MM.1S (cell line): ENCODE results near the gene VPS13A.
"Not testable (repeated sequence)": the region's sequence is repeated elsewhere in the genome, so short reads cannot be mapped to it uniquely, and the experiment has no call there.

Source experiments
- DNase-seq: peaks from one replicate; pipeline ENCODE4 v3.0.0-alpha.2; 2015
- H2AFZ ChIP-seq: fragments of 300-600 bp; sonication (generic); 2 replicates; pipeline ENCODE4 v1.6.0; 2016; ENCODE audit warnings: antibody characterized with exemption, low read length
- H3F3A ChIP-seq: fragments of 300-600 bp; sonication (generic); 2 replicates; pipeline ENCODE4 v1.6.1; 2016; ENCODE audit warnings: mild to moderate bottlenecking, antibody characterized with exemption, low read length, moderate library complexity, mixed read lengths; ENCODE audit not compliant: insufficient read depth
- H3K27ac ChIP-seq: fragments of 300-600 bp; sonication (generic); 2 replicates; pipeline ENCODE4 v1.5.1; 2016; ENCODE audit warnings: mild to moderate bottlenecking, low read length
- H3K27me3 ChIP-seq: fragments of 300-600 bp; sonication (generic); replicated peaks from 2 replicates; pipeline ENCODE4 v1.6.0; 2016; ENCODE audit warnings: low read length; ENCODE audit not compliant: insufficient read depth
- H3K36me3 ChIP-seq: fragments of 300-600 bp; sonication (generic); replicated peaks from 2 replicates; pipeline ENCODE4 v1.6.1; 2016; ENCODE audit warnings: mild to moderate bottlenecking, low read length, mixed read lengths; ENCODE audit not compliant: insufficient read depth
- H3K4me1 ChIP-seq: fragments of 300-600 bp; sonication (generic); 2 replicates; pipeline ENCODE4 v1.6.1; 2016; ENCODE audit warnings: low read length, mixed read lengths
- H3K4me2 ChIP-seq: fragments of 300-600 bp; sonication (generic); 2 replicates; pipeline ENCODE4 v1.6.0; 2016; ENCODE audit warnings: low read depth, low read length
- H3K4me3 ChIP-seq: fragments of 300-600 bp; sonication (generic); 2 replicates; pipeline ENCODE4 v1.5.1; 2016; ENCODE audit warnings: low read length, mixed read lengths
- H3K79me2 ChIP-seq: fragments of 300-600 bp; sonication (generic); 2 replicates; pipeline ENCODE4 v1.6.1; 2016; ENCODE audit warnings: mixed run types, low read length, mixed read lengths
- H3K9ac ChIP-seq: fragments of 300-600 bp; sonication (generic); 2 replicates; pipeline ENCODE4 v1.6.1; 2016; ENCODE audit warnings: low read length, mixed read lengths
- H3K9me2 ChIP-seq: fragments of 300-600 bp; sonication (generic); replicated peaks from 2 replicates; pipeline ENCODE4 v1.6.1; 2016; ENCODE audit warnings: mild to moderate bottlenecking, low read length, mixed read lengths; ENCODE audit not compliant: insufficient read depth
- H3K9me3 ChIP-seq: fragments of 300-600 bp; sonication (generic); replicated peaks from 2 replicates; pipeline ENCODE4 v1.6.1; 2016; ENCODE audit warnings: mild to moderate bottlenecking, low read length, mixed read lengths; ENCODE audit not compliant: insufficient read depth
- H4K20me1 ChIP-seq: fragments of 300-600 bp; sonication (generic); 2 replicates; pipeline ENCODE4 v1.6.1; 2016; ENCODE audit warnings: mild to moderate bottlenecking, low read length, moderate library complexity, mixed read lengths; ENCODE audit not compliant: insufficient read depth
- EZH2 ChIP-seq: fragments of 300-600 bp; sonication (generic); optimal IDR thresholded peaks from 2 replicates; pipeline ENCODE3; 2017; ENCODE audit warnings: low read depth, mild to moderate bottlenecking, antibody characterized with exemption, low read length, mixed read lengths
- EZH2phosphoT487 ChIP-seq: fragments of 300-600 bp; sonication (generic); IDR thresholded peaks from 2 replicates; pipeline ENCODE4 v1.6.1; 2018; ENCODE audit warnings: antibody characterized with exemption, low read length
- TF ChIP-seq, protein P1 (sequence below): fragments of 300-600 bp; sonication (generic); IDR thresholded peaks from 2 replicates; pipeline ENCODE4 v1.5.1; 2016; ENCODE audit warnings: antibody characterized with exemption, low read length, mixed read lengths

Gene VPS13A

DNA sequence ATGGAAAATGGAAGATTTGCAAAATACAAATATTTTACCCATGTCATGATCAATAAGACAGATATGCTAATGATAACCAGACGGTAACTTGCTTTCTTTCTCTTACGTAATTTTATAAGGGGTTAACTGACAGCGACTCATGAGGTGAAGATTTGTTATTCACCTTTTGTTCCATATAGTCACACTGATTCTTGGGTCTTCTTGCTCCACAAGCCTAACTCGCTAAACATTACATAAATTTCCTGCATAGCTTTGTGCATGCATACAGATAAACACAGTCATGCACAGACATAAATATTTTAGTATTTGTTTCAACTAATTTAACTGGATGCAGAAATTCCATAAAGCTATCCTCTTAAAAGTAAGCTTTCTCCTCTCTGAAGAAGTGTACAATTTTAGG is 225.9 kb downstream of the VPS13A start:
- no peaks in the 10 kb centered on the region for H3K4me1 ChIP-seq
- H3K79me2 ChIP-seq = no peaks in the 10 kb centered on the region
- TF ChIP-seq EZH2phosphoT487 = no peak
- TF ChIP-seq EZH2 = no peak
- TF ChIP-seq, protein P1, sequence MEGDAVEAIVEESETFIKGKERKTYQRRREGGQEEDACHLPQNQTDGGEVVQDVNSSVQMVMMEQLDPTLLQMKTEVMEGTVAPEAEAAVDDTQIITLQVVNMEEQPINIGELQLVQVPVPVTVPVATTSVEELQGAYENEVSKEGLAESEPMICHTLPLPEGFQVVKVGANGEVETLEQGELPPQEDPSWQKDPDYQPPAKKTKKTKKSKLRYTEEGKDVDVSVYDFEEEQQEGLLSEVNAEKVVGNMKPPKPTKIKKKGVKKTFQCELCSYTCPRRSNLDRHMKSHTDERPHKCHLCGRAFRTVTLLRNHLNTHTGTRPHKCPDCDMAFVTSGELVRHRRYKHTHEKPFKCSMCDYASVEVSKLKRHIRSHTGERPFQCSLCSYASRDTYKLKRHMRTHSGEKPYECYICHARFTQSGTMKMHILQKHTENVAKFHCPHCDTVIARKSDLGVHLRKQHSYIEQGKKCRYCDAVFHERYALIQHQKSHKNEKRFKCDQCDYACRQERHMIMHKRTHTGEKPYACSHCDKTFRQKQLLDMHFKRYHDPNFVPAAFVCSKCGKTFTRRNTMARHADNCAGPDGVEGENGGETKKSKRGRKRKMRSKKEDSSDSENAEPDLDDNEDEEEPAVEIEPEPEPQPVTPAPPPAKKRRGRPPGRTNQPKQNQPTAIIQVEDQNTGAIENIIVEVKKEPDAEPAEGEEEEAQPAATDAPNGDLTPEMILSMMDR = no peak
- no peaks in the 10 kb centered on the region; the same call in 1 of the 2 replicates for H3K36me3 ChIP-seq
- H3K9me3 ChIP-seq = no peaks in the 10 kb centered on the region
- DNase-seq = no peak
- H3K4me2 ChIP-seq = no peak overlapping the region
- no peak overlapping the region for H2AFZ ChIP-seq
- H3K27me3 ChIP-seq = no peaks in the 10 kb centered on the region
- H3K27ac ChIP-seq = no peak overlapping the region
- no peaks in the 10 kb centered on the region for H3K9me2 ChIP-seq
- H3F3A ChIP-seq = no peaks in the 10 kb centered on the region
- no peaks in the 10 kb centered on the region for H4K20me1 ChIP-seq
- H3K4me3 ChIP-seq = no peak overlapping the region
- H3K9ac ChIP-seq = no peak overlapping the region

DNA sequence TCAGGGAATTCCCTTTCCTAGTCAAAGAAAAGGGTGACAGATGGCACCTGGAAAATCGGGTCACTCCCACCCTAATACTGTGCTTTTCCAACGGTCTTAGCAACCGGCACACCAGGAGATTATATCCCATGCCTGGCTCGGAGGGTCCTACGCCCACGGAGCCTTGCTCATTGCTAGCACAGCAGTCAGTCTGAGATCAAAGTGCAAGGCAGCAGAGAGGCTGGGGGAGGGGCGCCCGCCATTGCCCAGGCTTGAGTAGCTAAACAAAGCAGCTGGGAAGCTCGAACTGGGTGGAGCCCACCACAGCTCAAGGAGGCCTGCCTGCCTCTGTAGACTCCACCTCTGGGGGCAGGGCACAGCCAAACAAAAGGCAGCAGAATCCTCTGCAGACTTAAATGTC is 231.2 kb downstream of the VPS13A start:
- DNase-seq, H3F3A ChIP-seq, H3K4me1 ChIP-seq, H2AFZ ChIP-seq, H3K9me3 ChIP-seq, H4K20me1 ChIP-seq, H3K4me2 ChIP-seq, H3K79me2 ChIP-seq, H3K9ac ChIP-seq, H3K27ac ChIP-seq, H3K36me3 ChIP-seq, H3K4me3 ChIP-seq, H3K27me3 ChIP-seq, H3K9me2 ChIP-seq: not testable (repeated sequence)

DNA sequence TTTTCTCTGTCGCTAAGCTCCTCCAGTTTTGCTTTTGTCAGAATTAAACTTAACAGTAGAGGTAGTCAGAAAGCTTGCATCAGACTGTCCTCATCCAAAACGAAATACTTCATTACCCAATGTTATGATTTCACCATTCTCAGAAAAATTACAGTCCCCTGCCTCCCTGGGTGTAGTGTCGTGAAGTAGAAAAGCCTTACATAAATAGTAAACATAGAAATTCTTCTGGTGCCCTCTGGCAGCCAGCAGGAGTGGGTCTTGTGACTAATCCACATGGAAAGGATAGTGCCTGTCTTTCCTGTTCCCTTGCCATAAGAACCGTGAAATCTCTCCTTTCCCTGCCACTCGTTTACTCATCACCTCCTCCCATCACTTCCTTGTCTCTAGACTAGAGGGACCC is 240.2 kb downstream of the VPS13A start:
- no peaks in the 10 kb centered on the region for H3K4me1 ChIP-seq
- TF ChIP-seq EZH2 = no peak
- TF ChIP-seq, protein P1 = no peak
- TF ChIP-seq EZH2phosphoT487 = no peak

DNA sequence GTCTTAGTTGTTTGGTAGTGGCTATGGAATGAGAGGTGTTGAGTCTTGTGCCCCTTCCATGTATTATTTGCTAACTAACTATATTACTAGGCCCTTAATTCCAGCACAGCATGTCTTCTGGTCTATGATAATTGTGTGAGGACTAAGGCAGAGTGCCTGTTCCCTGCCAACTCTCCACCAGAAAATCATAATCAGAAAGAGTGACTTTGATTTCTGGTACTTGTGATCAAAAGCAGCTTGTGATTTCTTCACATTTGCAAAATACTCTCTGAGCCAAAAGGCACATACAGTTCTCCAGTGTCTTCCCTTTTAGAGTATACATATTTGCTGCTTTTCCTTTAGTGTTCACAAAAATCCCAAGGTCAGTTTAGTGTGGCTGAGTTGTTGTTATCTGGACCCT is 240.9 kb downstream of the VPS13A start:
- Histone ChIP-seq H3K9me2 (no peaks in the 10 kb centered on the region), H4K20me1 (no peaks in the 10 kb centered on the region), H3K9ac (no peak overlapping the region), H3K79me2 (no peaks in the 10 kb centered on the region), H3F3A (no peaks in the 10 kb centered on the region), H3K4me1 (no peaks in the 10 kb centered on the region), H3K9me3 (no peaks in the 10 kb centered on the region), H3K27ac (no peak overlapping the region), H3K4me2 (no peak overlapping the region), H3K4me3 (no peak overlapping the region), H2AFZ (no peak overlapping the region), H3K36me3 (no peaks in the 10 kb centered on the region), H3K27me3 (no peaks in the 10 kb centered on the region)
- TF ChIP-seq EZH2 (no peak), EZH2phosphoT487 (no peak)
- TF ChIP-seq, protein P1 = no peak
- DNase-seq = no peak

More for the DNA sequence above, 240.2 kb downstream of the VPS13A start:
- H3K79me2 ChIP-seq = no peaks in the 10 kb centered on the region
- H3K36me3 ChIP-seq = no peaks in the 10 kb centered on the region
- H3F3A ChIP-seq = no peaks in the 10 kb centered on the region
- H4K20me1 ChIP-seq = no peaks in the 10 kb centered on the region
- H3K4me2 ChIP-seq = no peak overlapping the region
- no peaks in the 10 kb centered on the region for H3K9me3 ChIP-seq
- no peak for DNase-seq
- H3K27ac ChIP-seq = no peak overlapping the region
- no peak overlapping the region for H2AFZ ChIP-seq
- no peak overlapping the region for H3K9ac ChIP-seq
- H3K9me2 ChIP-seq = no peaks in the 10 kb centered on the region
- no peaks in the 10 kb centered on the region for H3K27me3 ChIP-seq
- no peak overlapping the region for H3K4me3 ChIP-seq
